ENCODE measurements around the gene CYP4X1.
"Not testable (repeated sequence)": the region's sequence is repeated elsewhere in the genome, so short reads cannot be mapped to it uniquely, and the experiment has no call there.

Gene CYP4X1

DNA sequence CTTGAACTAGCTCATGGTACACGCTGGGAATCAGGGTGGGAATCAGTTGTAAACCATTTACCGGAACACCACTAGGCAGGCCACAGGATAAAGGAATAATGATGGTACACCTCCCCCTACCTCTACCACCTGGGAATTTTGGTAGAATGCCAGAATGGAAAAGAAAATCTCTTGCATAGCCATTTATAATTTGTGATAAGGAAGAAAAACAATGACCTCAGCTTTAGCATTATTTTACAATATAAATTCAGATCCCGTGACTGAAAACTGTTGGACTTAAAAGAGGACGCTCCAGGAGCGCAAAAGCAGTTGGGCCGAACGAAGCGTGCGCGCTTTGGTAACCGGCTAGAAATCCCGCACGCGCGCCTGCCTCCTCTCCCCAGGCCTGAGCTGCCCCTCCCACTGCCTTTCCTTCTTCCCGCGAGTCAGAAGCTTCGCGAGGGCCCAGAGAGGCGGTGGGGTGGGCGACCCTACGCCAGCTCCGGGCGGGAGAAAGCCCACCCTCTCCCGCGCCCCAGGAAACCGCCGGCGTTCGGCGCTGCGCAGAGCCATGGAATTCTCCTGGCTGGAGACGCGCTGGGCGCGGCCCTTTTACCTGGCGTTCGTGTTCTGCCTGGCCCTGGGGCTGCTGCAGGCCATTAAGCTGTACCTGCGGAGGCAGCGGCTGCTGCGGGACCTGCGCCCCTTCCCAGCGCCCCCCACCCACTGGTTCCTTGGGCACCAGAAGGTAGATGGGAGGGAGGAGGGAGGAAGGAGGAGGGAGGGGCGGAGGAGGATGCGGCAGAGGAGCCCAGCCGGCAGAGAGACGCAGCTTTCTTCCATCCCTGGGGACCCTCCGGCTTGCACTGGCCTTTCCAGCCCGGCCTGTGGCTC is at the start of gene CYP4X1:
Gene CYP4X1, plus strand, starts transcription at position 402 of the 873 bp plus-strand sequence. Its CDS starts 149 bp downstream, at position 551.
- DNase-seq, result no peak

DNA sequence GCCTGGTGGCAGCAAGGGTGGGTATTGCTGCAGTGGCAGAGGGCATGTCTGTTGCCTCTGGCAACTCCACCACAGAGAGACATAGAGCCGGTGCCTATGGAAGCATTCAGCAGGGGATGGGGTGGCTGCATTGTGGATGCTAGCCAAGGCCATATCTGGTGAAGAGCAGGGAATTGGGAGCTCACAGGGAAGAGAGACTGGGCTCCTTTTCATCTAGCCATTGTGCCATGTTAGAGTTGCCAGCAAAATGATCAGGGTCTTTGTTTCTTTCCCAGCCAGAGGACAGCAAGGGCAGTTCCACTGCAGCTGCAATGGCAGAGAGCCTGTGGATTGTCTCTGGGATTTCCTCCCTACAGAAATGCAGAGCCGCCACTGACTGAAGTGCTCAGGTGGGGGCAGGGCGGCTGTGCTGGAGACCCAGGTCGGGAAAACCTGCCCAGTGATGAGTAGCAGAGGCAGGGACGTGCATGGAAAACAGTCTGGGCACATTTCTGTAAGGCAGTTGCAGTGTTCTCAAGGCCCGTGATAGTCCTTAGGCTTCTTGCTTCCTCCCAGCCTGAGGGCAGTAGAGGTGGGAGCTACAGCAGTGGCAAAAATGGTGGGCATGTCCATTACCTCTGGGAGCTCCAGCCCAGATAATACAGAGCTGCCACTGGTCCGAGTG is 40.2 kb upstream of the CYP4X1 start:
- peak; percentile 5 for DNase-seq

DNA sequence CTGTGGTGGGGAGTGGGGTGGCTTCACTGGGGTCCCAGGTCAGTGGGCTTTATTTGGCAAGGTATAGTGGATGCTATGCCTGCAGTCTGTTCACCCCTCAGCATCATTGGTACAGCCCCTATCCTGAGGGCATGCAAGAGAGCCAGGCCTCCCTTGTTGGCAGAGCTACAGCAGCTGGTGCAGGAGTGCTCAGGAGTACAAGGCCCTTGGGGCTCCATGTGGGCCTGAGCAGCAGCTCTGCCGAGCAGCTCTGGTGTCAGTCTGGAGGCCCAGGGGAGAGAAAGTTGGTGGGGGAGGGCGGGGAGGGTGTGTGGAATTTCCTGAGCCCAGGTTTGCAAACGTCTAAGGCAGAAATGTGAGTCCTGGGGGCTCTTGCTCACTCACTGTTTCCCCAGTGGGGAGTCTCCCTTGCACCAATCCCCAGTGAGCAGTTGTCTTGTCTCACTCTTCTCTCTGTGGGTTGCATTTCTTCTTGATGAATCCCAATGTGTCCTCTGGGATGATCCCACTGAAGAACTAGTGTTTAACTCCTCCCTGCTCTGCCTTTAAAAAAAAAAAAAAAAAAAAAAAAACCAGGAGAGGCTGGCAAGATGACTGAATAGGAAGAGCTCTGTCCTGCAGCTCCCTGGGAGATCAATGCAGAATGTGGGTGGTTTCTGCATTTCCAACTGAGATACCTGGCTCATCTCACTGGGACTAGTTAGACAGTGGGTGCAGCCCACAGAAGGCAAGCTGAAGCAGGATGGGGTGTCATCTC is 39.5 kb upstream of the CYP4X1 start:
- DNase-seq, result peak; percentile 55

DNA sequence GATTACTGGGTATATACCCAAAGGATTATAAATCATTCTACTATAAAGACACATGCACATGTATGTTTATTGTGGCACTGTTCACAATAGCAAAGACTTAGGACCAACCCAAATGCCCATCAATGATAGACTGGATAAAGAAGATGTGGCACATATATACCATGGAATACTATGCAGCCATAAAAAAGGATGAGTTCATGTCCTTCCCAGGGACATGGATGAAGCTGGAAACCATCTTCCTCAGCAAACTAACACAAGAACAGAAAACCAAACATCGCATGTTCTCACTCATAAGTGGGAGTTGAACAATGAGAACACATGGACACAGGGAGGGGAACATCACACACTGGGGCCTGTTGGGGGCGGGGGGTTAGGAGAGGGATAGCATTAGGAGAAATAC is 32.9 kb upstream of the CYP4X1 start:
- not testable (repeated sequence) for DNase-seq

GRCh38 chr1:46991083-46991923 is 32.2 kb upstream of the CYP4X1 start:
- no peak for DNase-seq

DNA sequence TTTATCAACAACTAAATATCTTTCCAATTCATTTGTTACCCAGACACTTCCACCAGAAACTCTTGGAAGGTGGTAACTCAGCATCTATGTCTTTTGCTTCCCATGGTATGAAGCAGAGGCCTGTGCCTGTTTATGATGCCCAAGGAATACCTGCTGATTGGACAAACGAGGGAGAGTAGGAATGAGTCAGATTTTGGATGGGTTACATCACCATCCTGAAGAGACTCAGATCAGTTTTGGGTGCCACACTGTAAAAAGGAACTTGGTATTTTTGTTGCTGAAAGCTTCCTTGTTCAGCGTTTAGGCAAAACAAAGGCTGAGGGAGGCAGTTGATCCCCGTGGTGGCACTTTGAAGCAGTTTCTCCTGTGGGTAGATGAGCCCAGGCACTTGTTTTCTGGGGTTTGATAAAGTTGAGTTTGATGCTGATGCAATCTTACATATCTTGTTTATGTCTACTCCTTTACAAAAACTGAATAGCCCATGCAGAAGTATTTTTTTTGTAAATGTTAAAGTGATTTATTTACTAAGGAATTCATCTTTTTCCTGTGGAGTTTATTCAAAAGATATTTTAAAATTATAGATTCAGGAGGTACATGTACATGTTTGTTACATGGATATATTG is 26.7 kb upstream of the CYP4X1 start:
- DNase-seq, result no peak

GRCh38 chr1:47002211-47002610 is 21.3 kb upstream of the CYP4X1 start:
- DNase-seq, result no peak

- DNase-seq, result no peak
These were observed 19.5 kb upstream of the CYP4X1 start for GRCh38 chr1:47003896-47004403.

GRCh38 chr1:47006437-47006836 is 17.0 kb upstream of the CYP4X1 start:
- not testable (repeated sequence) for DNase-seq

- no peak for DNase-seq
These were observed 10.2 kb upstream of the CYP4X1 start for GRCh38 chr1:47013293-47013692.

DNA sequence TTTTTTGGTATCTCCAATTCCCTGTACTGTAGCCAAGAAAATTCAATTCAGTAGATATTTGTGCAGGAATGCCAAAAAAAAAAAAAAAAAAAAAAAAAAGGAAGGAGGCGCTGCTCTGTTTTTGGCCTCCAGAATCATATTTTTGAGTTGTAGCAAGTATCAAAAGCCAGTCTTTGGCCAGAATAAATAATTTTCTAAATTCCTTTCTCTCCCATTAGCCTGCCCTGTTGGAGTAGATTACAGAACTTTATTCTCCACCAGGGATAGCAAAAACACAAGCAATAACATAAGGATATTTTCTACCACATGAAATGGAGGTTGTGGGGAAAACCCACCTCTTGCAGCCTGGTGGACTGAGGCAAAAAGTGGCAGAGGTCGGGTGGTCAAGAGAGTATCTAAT is 2.4 kb upstream of the CYP4X1 start:
- no peak for DNase-seq

DNA sequence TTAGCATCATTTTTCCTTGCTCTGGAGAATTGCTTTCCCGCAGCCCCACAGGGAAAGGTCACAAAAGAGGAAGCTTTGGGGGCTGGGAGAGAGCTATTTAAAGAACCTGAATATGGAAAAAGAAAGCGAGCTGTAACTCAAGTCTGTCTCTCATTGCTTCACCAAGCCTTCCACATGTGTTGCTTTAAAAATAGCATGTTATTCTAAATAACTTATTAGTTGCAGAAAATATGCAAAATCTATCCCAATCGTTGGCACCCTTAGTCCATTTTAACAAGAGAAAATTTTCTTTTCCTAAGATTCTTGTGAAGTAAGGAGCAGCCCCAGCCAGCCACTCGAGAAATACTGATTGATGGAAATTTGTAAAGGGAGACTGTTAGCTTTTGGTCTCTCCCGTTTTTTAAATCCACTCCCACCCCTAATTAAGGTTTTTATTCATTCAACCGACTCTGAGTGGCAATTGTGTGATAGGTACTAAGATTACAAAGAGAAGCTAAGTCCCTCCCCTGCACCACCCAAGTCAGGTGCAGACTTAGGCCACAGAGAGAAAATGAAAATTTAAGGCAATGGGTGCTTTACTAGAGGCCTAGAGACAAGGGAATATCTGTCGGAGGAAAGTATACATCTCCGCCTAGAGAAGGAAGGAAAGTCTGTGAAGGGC is 802 bp downstream of the CYP4X1 start:
- DNase-seq, result peak; percentile 11

DNA sequence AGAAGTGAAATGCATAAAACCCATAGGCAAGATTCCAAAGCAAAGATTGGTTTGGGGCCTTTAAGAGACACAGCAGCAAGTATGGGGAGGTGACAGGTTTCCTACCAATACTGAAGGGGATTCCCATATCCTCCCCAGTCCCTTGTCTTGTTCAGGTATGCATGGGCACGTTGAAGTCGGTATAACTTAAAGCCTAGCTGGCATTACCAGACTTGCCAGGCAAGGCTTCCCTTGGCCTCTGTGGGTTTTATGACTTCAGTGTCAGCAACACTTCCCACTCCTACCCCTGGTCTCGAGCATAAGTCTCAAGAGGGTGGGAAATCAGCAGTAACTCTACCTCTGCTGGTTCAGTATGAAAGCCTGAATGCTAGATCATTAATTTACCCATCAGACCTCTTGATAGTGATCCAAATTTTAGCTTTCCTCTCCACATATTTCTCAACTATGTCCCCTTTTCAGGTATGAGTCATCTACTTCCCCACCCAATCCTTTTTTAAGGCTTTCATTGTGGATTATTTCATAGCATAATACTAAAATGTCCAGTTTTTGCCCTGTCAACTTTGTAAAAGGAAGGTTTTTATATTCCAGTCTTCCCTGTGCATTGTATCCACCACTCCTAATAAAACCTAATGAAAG is 6.8 kb downstream of the CYP4X1 start:
- DNase-seq, result no peak

GRCh38 chr1:47031059-47031458 is 7.6 kb downstream of the CYP4X1 start:
- no peak for DNase-seq

GRCh38 chr1:47031585-47031984 is 8.1 kb downstream of the CYP4X1 start:
- no peak for DNase-seq

GRCh38 chr1:47036764-47037163 is 13.3 kb downstream of the CYP4X1 start:
- no peak for DNase-seq

- no peak for DNase-seq
These were observed 35.9 kb downstream of the CYP4X1 start for GRCh38 chr1:47059376-47059775.

DNA sequence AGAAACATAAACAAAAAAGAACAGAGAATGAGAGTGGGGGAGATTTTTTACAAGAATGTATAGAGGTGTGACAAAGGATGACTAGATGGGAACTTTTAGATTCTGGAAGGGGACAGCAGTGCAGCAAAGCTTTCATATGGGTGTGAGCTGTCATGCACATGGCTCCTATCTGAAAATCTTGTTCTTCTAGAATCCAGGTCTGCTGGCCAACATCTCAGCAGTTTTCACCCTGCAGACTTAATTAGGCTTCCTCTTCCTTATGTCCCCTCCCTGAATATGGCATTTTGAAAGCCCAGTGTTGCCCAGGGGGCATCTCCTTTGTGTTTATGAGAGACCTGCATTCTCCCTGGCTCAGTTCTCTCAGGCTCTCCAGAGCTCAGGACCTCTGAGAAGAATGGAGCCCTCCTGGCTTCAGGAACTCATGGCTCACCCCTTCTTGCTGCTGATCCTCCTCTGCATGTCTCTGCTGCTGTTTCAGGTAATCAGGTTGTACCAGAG is 43.7 kb downstream of the CYP4X1 start, which contains the start of gene CYP4Z1:
Gene CYP4Z1, plus strand, starts transcription at position 135 of the 498 bp plus-strand sequence. Its CDS starts 260 bp downstream, at position 395.
- no peak for DNase-seq

DNA sequence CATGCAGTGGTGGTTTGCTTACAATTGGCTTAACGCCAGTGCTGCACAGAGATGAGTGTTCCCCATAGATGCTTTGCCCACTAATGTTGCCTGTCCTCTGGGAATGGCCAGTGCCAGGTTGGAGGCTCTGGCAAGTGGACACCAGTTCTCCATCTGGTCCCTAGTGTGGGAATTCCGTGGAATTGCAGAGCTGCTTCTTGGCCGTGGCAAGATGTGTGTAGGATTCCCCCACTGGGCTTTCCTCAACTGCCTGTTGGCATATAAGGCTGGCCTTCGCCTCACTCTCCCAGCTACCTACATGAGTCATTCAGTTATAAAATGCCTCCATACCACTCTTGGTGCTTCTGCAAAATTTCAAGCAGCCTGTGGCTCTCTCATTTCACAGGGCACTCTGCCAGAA is 45.6 kb downstream of the CYP4X1 start:
- DNase-seq, result not testable (repeated sequence)

DNA sequence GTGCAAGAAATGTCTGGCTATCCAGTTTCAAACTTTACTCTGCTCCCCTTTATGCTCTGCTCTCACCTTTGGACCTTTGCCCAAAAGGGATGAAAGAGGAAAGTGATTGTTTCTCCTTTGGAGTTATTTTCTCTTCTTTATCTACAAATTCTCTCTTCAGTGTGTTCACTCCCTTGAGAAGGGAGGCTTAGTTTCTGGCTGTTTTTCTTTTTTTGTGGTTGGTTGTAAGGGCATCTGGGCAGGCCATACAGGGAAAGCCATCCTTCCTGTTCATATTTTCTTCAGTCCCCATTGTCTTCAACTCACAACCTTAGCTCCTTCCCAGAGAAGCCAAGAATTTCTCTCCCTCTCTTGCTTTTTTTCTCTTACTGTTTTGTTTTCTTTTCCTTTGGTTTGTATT is 46.0 kb downstream of the CYP4X1 start:
- DNase-seq, result not testable (repeated sequence)
